Measurements from ENCODE around the gene APBA1.

Gene APBA1

DNA sequence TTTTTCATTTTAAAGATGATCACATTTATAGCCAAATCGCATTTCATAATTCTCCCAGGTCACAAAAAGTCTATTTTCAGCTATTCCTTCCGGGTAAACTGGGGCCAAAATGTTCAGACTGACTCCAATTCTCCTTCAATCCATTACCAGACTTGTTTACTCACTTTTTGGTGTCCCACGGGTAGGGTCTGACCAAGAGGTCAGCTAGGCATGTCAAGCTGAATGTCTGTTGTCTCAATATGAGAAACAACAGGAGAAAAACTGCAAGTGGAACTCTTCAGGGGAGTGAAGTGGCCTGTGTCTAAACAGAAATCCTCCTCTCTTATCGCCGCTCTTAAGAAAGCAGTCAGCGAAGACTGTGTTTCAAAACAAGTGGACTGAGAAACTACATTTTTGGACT, 171.3 kb downstream of the APBA1 start:
- in situ Hi-C loops (cut with MboI; ENCODE audit: low pct_unique_long_range_greater_than_20kb, low sequenced_read_pairs): no loop called here
- no peak for DNase-seq

GRCh38 chr9:69499959-69500358, 172.2 kb downstream of the APBA1 start:
- in situ Hi-C loops (cut with MboI; ENCODE audit: low pct_unique_long_range_greater_than_20kb, low sequenced_read_pairs): no loop called here
- no peak for DNase-seq

GRCh38 chr9:69499407-69499806, 172.8 kb downstream of the APBA1 start:
- in situ Hi-C loops (cut with MboI; ENCODE audit: low pct_unique_long_range_greater_than_20kb, low sequenced_read_pairs): no loop called here
- DNase-seq: no peak

DNA sequence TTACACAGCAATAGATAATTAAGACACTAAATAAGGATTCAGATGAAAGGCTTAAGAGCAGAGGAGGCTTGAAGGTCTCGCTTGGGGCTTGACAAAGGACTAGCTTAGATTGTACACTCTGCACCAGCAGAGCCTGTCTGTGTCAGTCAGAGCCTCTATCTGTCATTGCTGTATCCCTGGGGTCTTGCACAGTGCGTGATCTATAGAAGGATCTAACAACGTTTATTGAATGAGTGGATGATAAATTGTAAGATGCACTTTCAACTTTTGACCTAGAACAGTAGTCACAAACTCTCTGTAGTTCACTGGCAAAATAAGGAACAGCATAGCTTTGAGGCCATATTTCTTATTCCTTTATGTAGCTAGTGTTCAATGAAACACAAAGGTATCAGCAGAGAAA, 173.7 kb downstream of the APBA1 start:
- in situ Hi-C loops (cut with MboI; ENCODE audit: low pct_unique_long_range_greater_than_20kb, low sequenced_read_pairs): no loop called here
- no peak for DNase-seq

DNA sequence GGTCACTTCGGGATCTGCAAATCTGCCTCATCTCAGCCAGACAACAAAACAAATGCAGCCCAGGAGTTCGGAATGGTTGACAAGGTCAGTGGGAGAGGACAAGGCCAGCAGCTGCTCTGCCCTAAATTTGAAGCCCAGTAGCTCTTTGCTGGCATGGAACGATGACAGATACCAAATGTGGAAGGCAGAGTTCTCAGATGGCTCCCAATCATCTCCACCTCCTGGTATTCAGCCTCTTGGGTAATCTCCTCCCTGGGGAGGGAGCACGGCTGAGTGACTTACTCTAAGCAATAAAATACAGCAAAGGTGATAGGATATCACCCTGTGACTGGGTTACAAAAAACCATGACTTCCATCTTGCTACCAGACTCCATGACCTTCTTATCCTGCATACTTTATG, 174.4 kb downstream of the APBA1 start:
- no peak for DNase-seq
- in situ Hi-C loops (cut with MboI; ENCODE audit: low pct_unique_long_range_greater_than_20kb, low sequenced_read_pairs): no loop called here

DNA sequence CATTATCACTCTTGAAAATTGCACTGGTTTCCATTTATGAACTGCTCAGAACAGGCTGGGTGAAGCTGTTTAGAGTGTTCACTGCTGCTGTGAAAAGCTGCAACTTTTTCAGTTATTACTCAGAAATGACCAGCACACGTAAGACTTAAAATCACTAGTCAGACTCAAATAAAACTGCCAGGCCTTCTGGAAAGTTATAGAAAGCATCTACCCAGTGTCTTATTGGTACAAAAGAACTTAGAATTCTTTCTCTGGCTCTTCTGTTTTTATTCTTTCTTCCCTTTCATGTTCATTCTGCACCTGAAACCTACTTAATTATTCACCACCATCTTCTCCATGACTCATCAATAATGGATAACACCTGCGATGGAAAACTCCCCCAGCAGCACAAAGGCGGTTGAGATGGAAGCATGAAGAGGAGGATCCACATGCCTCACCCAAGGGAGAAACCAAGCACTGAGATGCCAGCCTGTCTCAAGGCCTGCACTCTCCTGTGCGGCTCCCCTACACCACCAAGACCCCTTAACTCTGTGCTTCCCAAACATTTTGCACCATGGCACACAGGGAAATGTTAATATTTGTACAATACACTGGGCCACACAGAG, 175.2 kb downstream of the APBA1 start:
- in situ Hi-C loops (cut with MboI; ENCODE audit: low pct_unique_long_range_greater_than_20kb, low sequenced_read_pairs): no loop called here
- no peak for DNase-seq

DNA sequence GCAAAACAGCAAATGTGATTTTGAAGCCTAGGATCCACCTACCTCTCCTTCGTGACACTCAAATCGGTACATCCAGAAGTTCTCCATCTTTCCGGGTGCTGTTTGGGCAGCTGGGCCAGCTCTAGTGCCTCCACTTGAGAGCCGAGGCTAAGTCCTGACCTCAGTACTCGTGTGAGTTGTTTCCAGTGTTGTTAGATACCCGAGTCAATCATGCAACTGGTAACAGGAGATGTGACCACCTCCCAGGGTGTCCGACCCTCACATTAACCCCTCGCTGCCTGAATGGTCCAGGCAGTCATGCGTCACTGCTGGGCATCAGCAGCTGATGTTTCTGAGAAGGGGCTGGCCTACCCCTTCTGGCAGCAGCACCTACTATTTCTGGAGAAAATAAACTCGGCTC, 176.9 kb downstream of the APBA1 start:
- no peak for DNase-seq
- in situ Hi-C loops (cut with MboI; ENCODE audit: low pct_unique_long_range_greater_than_20kb, low sequenced_read_pairs): no loop called here

GRCh38 chr9:69494763-69495162, 177.4 kb downstream of the APBA1 start:
- in situ Hi-C loops (cut with MboI; ENCODE audit: low pct_unique_long_range_greater_than_20kb, low sequenced_read_pairs): no loop called here
- no peak for DNase-seq

DNA sequence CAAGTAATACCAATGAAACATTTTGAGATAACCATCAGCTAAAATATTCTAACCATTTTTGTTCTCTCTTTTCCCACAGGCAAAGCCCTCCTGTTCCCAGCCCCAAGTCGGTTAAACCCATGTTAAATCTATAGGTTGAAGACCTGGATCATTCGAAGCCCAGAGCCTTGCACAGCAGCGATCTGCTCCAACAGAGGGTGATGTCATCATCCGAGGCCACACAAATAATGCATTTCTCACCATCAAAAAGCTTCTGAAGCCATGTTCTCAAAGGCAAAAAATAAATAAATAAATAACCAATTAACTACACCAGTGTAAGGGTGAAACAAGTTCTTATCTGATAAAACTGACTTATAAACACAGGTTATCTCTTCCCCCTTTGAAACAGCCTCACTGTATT, 178.0 kb downstream of the APBA1 start:
- no peak for DNase-seq
- in situ Hi-C loops (cut with MboI; ENCODE audit: low pct_unique_long_range_greater_than_20kb, low sequenced_read_pairs): no loop called here

- in situ Hi-C loops (cut with MboI; ENCODE audit: low pct_unique_long_range_greater_than_20kb, low sequenced_read_pairs): no loop called here
- DNase-seq: no peak
These were observed 185.7 kb downstream of the APBA1 start for GRCh38 chr9:69486498-69486897.

DNA sequence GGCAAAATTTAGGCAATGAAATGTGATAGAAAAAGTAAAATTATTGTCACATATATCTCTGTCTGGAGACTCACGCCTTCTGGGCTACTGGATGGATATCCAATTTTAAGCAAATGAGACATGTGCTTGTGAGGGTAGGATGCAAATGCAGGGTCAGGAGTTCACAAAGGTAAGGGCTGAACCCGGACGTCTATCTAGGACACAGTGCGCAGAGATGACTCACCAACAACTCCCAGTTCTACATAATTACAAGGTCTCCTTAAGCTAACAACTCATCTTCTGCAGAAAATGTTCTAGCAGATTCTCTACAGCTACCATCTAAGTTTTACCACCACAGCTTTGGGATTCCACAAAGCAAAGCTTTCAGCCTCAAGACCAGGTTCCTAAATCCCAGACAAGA, 186.7 kb downstream of the APBA1 start:
- in situ Hi-C loops (cut with MboI; ENCODE audit: low pct_unique_long_range_greater_than_20kb, low sequenced_read_pairs): no loop called here
- no peak for DNase-seq

DNA sequence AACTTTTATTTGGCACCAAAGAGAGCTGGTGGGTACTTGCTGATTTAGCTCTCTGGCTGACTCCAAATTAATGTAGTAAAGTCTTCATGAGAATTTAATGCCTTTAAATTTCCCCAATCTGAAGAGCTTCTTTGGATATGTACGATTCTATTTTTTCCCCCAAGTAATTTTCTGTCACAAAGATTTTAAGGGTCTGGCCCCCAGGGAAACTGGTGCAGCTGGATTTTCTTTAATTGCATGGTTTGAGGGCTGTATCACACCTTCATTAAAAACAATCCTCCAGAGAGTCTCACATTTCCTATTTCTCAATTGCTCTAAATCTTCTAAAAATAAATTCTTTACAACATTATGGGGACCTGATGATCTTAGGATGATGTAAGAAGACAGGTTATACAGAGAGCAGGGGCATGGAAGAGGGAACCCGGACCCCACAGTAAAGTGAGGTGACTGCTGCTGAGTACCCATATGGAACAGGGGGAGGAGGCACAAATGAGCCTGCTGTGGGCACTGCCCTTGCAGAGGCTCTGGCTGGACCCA, 188.2 kb downstream of the APBA1 start:
- no peak for DNase-seq
- in situ Hi-C loops (cut with MboI; ENCODE audit: low pct_unique_long_range_greater_than_20kb, low sequenced_read_pairs): no loop called here

DNA sequence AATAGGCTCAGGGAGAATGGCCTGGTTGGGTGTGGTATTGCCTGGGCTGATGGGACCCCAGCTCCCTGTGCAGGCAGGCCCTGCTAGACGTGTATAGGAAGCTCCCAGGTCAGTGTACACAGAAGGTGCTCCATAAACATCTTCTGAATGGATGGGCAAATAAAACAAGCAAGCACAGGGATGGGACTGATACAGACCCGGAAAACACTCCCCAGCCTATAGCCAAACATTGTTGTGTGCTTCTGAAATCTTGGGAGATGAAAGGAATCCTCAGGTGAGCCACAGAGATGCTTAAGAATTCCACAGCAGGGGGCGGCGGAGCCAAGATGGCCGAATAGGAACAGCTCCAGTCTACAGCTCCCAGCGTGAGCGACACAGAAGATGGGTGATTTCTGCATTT, 195.4 kb downstream of the APBA1 start:
- no peak for DNase-seq
- in situ Hi-C loops (cut with MboI; ENCODE audit: low pct_unique_long_range_greater_than_20kb, low sequenced_read_pairs): no loop called here

GRCh38 chr9:69476016-69476415, 196.2 kb downstream of the APBA1 start:
- in situ Hi-C loops (cut with MboI; ENCODE audit: low pct_unique_long_range_greater_than_20kb, low sequenced_read_pairs): no loop called here
- no peak for DNase-seq

GRCh38 chr9:69474821-69475220, 197.3 kb downstream of the APBA1 start:
- in situ Hi-C loops (cut with MboI; ENCODE audit: low pct_unique_long_range_greater_than_20kb, low sequenced_read_pairs): no loop called here

GRCh38 chr9:69472101-69472620, 200.0 kb downstream of the APBA1 start:
- in situ Hi-C loops (cut with MboI; ENCODE audit: low pct_unique_long_range_greater_than_20kb, low sequenced_read_pairs): no loop called here
- no peak for DNase-seq

More at GRCh38 chr9:69474821-69475220, 197.3 kb downstream of the APBA1 start:
- DNase-seq: no peak

DNA sequence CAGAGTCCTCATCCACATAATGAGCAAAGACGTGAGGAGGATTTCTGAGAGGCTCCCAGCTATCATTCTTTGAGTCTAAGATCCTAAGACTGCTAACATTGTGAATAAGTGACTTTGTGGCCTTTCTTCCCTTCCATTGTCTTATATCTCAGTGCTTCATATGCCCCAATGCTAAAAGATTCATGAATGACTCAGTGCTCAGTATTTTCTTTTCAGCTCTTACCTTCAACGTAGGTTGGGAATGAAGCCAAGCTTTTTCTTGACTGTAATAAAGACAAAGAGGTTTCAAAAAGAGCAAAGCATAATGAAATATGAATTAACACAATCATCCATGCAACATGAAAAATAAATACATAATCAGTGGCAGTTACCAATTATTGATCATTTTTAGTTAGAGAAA, 200.7 kb downstream of the APBA1 start:
- in situ Hi-C loops (cut with MboI; ENCODE audit: low pct_unique_long_range_greater_than_20kb, low sequenced_read_pairs): no loop called here
- no peak for DNase-seq

- in situ Hi-C loops (cut with MboI; ENCODE audit: low pct_unique_long_range_greater_than_20kb, low sequenced_read_pairs): no loop called here
- no peak for DNase-seq
These were observed 201.8 kb downstream of the APBA1 start for GRCh38 chr9:69470186-69470977.

DNA sequence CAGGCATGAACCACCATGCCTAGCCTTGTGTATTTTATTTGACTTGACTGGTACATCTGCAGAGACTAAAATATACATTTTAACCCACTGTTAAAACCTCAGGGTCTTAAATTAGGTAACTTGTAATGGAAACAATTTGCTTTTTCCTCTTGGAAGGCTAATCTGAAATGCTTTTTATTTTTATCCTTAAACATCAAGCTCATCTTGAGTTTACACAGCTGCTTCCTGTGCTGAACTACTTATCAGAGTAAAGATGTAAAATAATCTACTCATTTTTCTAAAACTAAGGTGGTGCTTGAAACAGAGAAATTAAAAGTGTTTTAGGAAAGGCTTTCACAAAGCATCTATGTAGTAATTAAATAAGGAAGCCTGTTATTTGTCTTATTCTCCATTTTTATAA, 203.0 kb downstream of the APBA1 start:
- in situ Hi-C loops (cut with MboI; ENCODE audit: low pct_unique_long_range_greater_than_20kb, low sequenced_read_pairs): no loop called here
- DNase-seq: no peak

- DNase-seq: no peak
- in situ Hi-C loops (cut with MboI; ENCODE audit: low pct_unique_long_range_greater_than_20kb, low sequenced_read_pairs): no loop called here
These were observed 203.8 kb downstream of the APBA1 start for GRCh38 chr9:69468380-69468779.

DNA sequence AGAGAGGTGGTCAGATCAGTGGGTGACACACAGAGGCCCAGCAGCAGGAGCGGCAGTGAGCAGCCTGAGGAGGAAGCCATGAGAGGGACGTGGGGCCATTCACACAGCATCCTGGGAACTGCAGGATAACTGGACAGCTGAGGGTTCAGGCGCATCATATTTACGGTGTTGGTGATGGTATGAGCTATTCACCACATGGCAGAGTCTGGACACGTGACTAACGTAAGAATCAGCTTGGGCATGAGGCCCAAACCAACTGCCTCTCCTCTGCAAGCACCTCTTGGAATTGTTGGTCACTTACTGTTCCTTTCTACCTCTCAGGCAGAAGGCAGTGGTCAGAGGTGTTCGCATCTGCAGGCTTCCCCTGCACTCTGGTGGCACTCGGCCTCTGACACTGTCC, 206.0 kb downstream of the APBA1 start:
- no peak for DNase-seq
- in situ Hi-C loops (cut with MboI; ENCODE audit: low pct_unique_long_range_greater_than_20kb, low sequenced_read_pairs): no loop called here

Data from KBM-7 (cell line).